Type B pancreatic cell (in vitro differentiated cells): Measurements from ENCODE around the gene LAMP2. TPM values are rescaled to one million over a fixed set of nuclear protein-coding genes. Genes with fewer than 3 reads are reported as not detected.
"Not testable (repeated sequence)": the region's sequence is repeated elsewhere in the genome, so short reads cannot be mapped to it uniquely, and the experiment has no call there.

Experiments
- DNase-seq: peaks from one replicate; pipeline ENCODE4 v3.0.0; 2021; ENCODE audit warnings: mixed read lengths; ENCODE audit not compliant: unreplicated experiment; ENCODE audit errors: extremely low spot score
- H3K27ac Mint-ChIP-seq: 2 replicates; pipeline ENCODE4 v1.8.0; 2021; ENCODE audit warnings: mild to moderate bottlenecking, mixed read lengths
- H3K27me3 Mint-ChIP-seq: 2 replicates; pipeline ENCODE4 v1.8.0; 2021; ENCODE audit warnings: mixed read lengths
- H3K36me3 Mint-ChIP-seq: 2 replicates; pipeline ENCODE4 v1.8.0; 2021; ENCODE audit warnings: mixed read lengths
- H3K4me1 Mint-ChIP-seq: one replicate; pipeline ENCODE4 v1.8.0; 2021; ENCODE audit warnings: mixed read lengths; ENCODE audit not compliant: unreplicated experiment
- H3K4me3 Mint-ChIP-seq: 2 replicates; pipeline ENCODE4 v1.8.0; 2021; ENCODE audit warnings: mild to moderate bottlenecking, mixed read lengths
- H3K9me3 Mint-ChIP-seq: 2 replicates; pipeline ENCODE4 v1.8.0; 2021; ENCODE audit warnings: mixed read lengths
- CTCF ChIP-seq: fragments of 200-600 bp; sonication (generic); conservative IDR thresholded peaks from 2 replicates; pipeline ENCODE4 v1.5.0; 2021; ENCODE audit warnings: antibody characterized with exemption, mild to moderate bottlenecking
- total RNA-seq: library from RNA; stranded (reverse); gene quantifications from 2 replicates; pipeline ENCODE4 v1.2.1, GENCODE V29; 2021; ENCODE audit warnings: low replicate concordance

The LAMP2 gene
- total RNA-seq, 1 donor from 2014 or later, result 82.9 TPM

GRCh38 chrX:120504569-120504968 is 35.5 kb upstream of the LAMP2 start:
- no peaks in the 10 kb centered on the region for H3K27me3 Mint-ChIP-seq
- H3K9me3 Mint-ChIP-seq, result peaks cover 2% of the 10 kb centered on the region
- TF ChIP-seq CTCF, result no peak
- H3K4me1 Mint-ChIP-seq, result no peaks in the 10 kb centered on the region
- no peak overlapping the region for H3K27ac Mint-ChIP-seq
- H3K36me3 Mint-ChIP-seq, result no peaks in the 10 kb centered on the region
- no peak overlapping the region for H3K4me3 Mint-ChIP-seq
- no peak for DNase-seq

- no peak overlapping the region for H3K27ac Mint-ChIP-seq
Measured at GRCh38 chrX:120499301-120500072, 30.4 kb upstream of the LAMP2 start.

GRCh38 chrX:120490119-120490518 is 21.0 kb upstream of the LAMP2 start:
- H3K4me3 Mint-ChIP-seq, H3K4me1 Mint-ChIP-seq, DNase-seq, H3K9me3 Mint-ChIP-seq, H3K27ac Mint-ChIP-seq, H3K27me3 Mint-ChIP-seq, H3K36me3 Mint-ChIP-seq: not testable (repeated sequence)

More at GRCh38 chrX:120499301-120500072, 30.4 kb upstream of the LAMP2 start:
- no peak for DNase-seq
- Mint-ChIP-seq H3K4me3 (no peak overlapping the region), H3K9me3 (peaks cover 4% of the 10 kb centered on the region), H3K36me3 (no peaks in the 10 kb centered on the region), H3K27me3 (no peaks in the 10 kb centered on the region), H3K4me1 (peaks cover 4% of the 10 kb centered on the region)
- TF ChIP-seq CTCF, result no peak

- Mint-ChIP-seq H3K4me1 (peaks cover 3% of the 10 kb centered on the region), H3K36me3 (peaks cover 5% of the 10 kb centered on the region), H3K27me3 (no peaks in the 10 kb centered on the region), H3K4me3 (peak overlapping the region; percentile 22), H3K9me3 (no peaks in the 10 kb centered on the region), H3K27ac (no peak overlapping the region)
- no peak for TF ChIP-seq CTCF
- DNase-seq, result no peak
Measured at GRCh38 chrX:120486786-120487185, 17.7 kb upstream of the LAMP2 start.

GRCh38 chrX:120485638-120486520 is 16.8 kb upstream of the LAMP2 start:
- DNase-seq, result peak; percentile 72
- TF ChIP-seq CTCF, result peak; percentile 68
- H3K4me3 Mint-ChIP-seq, result peak overlapping the region; percentile 89
- peaks cover 5% of the 10 kb centered on the region for H3K36me3 Mint-ChIP-seq
- H3K9me3 Mint-ChIP-seq, result no peaks in the 10 kb centered on the region
- peaks cover 3% of the 10 kb centered on the region for H3K4me1 Mint-ChIP-seq
- peak overlapping the region; percentile 96 for H3K27ac Mint-ChIP-seq
- no peaks in the 10 kb centered on the region for H3K27me3 Mint-ChIP-seq

GRCh38 chrX:120485315-120485637 is 16.2 kb upstream of the LAMP2 start:
- Mint-ChIP-seq H3K27ac (peak overlapping the region; percentile 96), H3K36me3 (peaks cover 5% of the 10 kb centered on the region), H3K27me3 (no peaks in the 10 kb centered on the region), H3K9me3 (no peaks in the 10 kb centered on the region), H3K4me1 (peaks cover 3% of the 10 kb centered on the region), H3K4me3 (peak overlapping the region; percentile 89)
- no peak for TF ChIP-seq CTCF
- DNase-seq, result no peak
